Adrenal gland (tissue), 12 donors: ENCODE data around the gene LTF. TPM values are rescaled to one million over a fixed set of nuclear protein-coding genes. Genes with fewer than 3 reads are reported as not detected.

Experiments used
- DNase-seq, 7 donors: peaks; one replicate each; pipeline ENCODE4 v3.0.0-alpha.2; 2019 to 2020
- H3K27ac ChIP-seq, 5 donors: fragments of 200-600 bp; sonication (generic) in 4 of 5; 1 replicate in 3 of 5; 2 replicates in 2 of 5; pipeline versions ENCODE4 v1.5.1 to v1.8.0; 2016 to 2020; ENCODE audit warnings: mild to moderate bottlenecking in 1 of 5
- H3K27me3 ChIP-seq: fragments of 200-600 bp; 2 replicates; pipeline ENCODE4 v1.8.0; 2021
- H3K36me3 ChIP-seq, 2 donors: fragments of 200-600 bp; replicated peaks in 1 of 2; 1 replicate in 1 of 2; 2 replicates in 1 of 2; pipeline versions ENCODE4 v1.5.1 to v1.8.0; 2018 to 2022
- H3K4me1 ChIP-seq, 2 donors: fragments of 200-600 bp; replicated peaks in 1 of 2; 1 replicate in 1 of 2; 2 replicates in 1 of 2; pipeline versions ENCODE4 v1.5.1 to v1.8.0; 2018 to 2021
- H3K4me3 ChIP-seq, 4 donors: fragments of 200-600 bp; sonication (generic) in 3 of 4; one replicate each; pipeline ENCODE4 v1.5.1; 2016 to 2018
- H3K9me3 ChIP-seq, 3 donors: fragments of 200-600 bp; sonication (generic) in 1 of 3; replicated peaks in 1 of 3; 1 replicate in 2 of 3; 2 replicates in 1 of 3; pipeline versions ENCODE4 v1.5.1 to v1.8.0; 2016 to 2021
- POLR2A ChIP-seq, 2 donors: fragments of 450-650 bp; IDR thresholded peaks; one replicate each; pipeline ENCODE4 v1.6.1; 2017; ENCODE audit warnings: antibody characterized with exemption in 2 of 2, mild to moderate bottlenecking in 2 of 2, moderate library complexity in 1 of 2
- WGBS, 4 donors: extraction: QIAGEN DNeasy Blood & Tissue Kit in 2 of 4; methylation state at CpG; one replicate each; pipeline versions ENCODE4 v1.1.5 to v1.1.7; 2013 to 2017; 5-methylcytosine and 5-hydroxymethylcytosine counted together
- intact Hi-C, 2 donors: fragments of 100-400 bp; cut with DNase I; formaldehyde crosslinking; loops; one replicate each; pipeline versions ENCODE4 v1.14.1 to v1.15.0; 2022 to 2023
- polyA plus RNA-seq, 3 donors: library from polyadenylated mRNA; stranded (reverse); fragments of 200-250 nt in 2 of 3; fragments of 350-450 nt in 1 of 3; fragmentation: Illumina TruSeq in 1 of 3; extraction: RNeasy Lipid Tissue Mini Kit (QIAGEN cat#74804) in 1 of 3; gene quantifications; one replicate each; pipeline ENCODE4 v1.2.3, GENCODE V29; 2013 to 2014
- total RNA-seq, 9 donors: library from RNA; depleted of rRNA in 4 of 9; stranded (reverse); fragments of >200 nt in 4 of 9; fragments of 120-200 nt in 1 of 9; fragmentation: NEBNext Ultra II Directional in 1 of 9; extraction: Animal tissue kit (Norgen Biotek cat#: 25700) in 1 of 9; gene quantifications; one replicate each; pipeline versions ENCODE4 v1.1.0 to v1.2.4, GENCODE V29; 2013 to 2023
- TF ChIP-seq, protein P1 (sequence below), 6 experiments: fragments of 450-650 bp in 4 of 6; fragments of 200-600 bp in 2 of 6; sonication (generic) in 1 of 6; IDR thresholded peaks; 1 replicate in 5 of 6; 2 replicates in 1 of 6; pipeline versions ENCODE4 v1.5.1 to v1.8.0; 2016 to 2021; ENCODE audit warnings: antibody characterized with exemption in 6 of 6, mild to moderate bottlenecking in 2 of 6, moderate library complexity in 1 of 6
- donor health status: healthy with polysubstance abuse.
- donor health status: Bipolar disorder and iron deficiency.
- donor health status: DM: yes; HTN: yes; CAD: no.
- donor health status: DM: no; HTN: no; CAD: no.
- donor health status: DM: no; HTN: no; CAD: no.
- donor health status: DM: yes; HTN: yes; CAD: no.

Gene LTF
- total and polyA plus RNA-seq, 12 donors = 0.50 to 3.7 (median 1.6) TPM

DNA sequence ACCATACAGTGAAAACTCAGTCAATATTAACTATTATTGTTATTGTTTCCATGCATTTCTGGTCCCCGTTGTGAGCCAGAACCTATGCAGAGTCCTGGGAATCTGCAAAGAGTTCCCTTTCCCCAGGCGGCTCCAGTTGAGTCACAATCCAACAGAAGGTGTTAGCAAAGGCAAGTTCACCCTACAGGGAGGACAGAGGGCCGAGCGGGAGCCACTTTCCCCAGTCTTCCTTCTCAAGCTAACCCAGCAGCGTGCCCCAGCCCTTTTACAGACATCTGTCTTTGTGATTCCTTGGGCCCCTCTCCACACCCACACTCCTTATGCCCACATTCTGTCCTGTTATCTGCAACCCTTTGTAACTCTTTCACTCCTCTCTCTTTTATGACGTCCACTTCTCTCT lies 13.1 kb upstream of the LTF start:
- WGBS, 4 donors = 78 to 89% (median 81%) methylated on average over 6 of the region's 6 CpGs
- Histone ChIP-seq H3K9me3 (no peaks in the 10 kb centered on the region), H3K27me3 (peaks cover 9% of the 10 kb centered on the region), H3K4me3 (no peak overlapping the region), H3K36me3 (no peaks in the 10 kb centered on the region), H3K4me1 (no peaks in the 10 kb centered on the region), H3K27ac (no peak overlapping the region)
- intact Hi-C loops = no loop called here
- TF ChIP-seq, protein P1, sequence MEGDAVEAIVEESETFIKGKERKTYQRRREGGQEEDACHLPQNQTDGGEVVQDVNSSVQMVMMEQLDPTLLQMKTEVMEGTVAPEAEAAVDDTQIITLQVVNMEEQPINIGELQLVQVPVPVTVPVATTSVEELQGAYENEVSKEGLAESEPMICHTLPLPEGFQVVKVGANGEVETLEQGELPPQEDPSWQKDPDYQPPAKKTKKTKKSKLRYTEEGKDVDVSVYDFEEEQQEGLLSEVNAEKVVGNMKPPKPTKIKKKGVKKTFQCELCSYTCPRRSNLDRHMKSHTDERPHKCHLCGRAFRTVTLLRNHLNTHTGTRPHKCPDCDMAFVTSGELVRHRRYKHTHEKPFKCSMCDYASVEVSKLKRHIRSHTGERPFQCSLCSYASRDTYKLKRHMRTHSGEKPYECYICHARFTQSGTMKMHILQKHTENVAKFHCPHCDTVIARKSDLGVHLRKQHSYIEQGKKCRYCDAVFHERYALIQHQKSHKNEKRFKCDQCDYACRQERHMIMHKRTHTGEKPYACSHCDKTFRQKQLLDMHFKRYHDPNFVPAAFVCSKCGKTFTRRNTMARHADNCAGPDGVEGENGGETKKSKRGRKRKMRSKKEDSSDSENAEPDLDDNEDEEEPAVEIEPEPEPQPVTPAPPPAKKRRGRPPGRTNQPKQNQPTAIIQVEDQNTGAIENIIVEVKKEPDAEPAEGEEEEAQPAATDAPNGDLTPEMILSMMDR (IDR thresholded peaks at IDR 0.05) = no peak
- TF ChIP-seq POLR2A (IDR thresholded peaks at IDR 0.05) = no peak
- no peak for DNase-seq

DNA sequence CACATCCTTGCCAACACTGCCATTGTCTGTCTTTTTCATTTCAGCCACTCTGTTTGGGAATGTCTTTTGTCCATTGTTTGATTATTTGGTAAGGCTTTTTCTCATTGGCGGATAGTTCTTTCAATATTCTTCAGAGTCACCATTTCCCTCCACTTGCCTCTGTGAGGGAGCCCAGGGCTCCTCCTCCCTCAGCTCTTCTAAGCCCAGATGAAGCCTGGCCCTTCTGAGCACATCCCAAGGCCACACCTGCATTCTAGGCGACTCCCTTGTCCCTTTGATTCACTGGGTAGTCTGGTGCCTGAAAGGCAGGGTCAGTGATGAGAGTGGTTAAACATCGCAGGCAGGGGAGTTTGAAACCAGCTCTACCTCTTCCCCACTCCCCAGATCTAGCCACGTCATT lies 12.4 kb upstream of the LTF start:
- H3K36me3 ChIP-seq = no peaks in the 10 kb centered on the region
- intact Hi-C loops = no loop called here
- peaks cover 9% of the 10 kb centered on the region for H3K27me3 ChIP-seq
- H3K4me3 ChIP-seq = no peak overlapping the region
- no peak overlapping the region for H3K27ac ChIP-seq
- TF ChIP-seq POLR2A (IDR thresholded peaks at IDR 0.05) = no peak
- TF ChIP-seq, protein P1 (IDR thresholded peaks at IDR 0.05) = no peak
- no peak for DNase-seq
- 66 to 78% (median 71%) methylated on average over 4 of the region's 4 CpGs for WGBS, 4 donors
- no peaks in the 10 kb centered on the region for H3K9me3 ChIP-seq
- H3K4me1 ChIP-seq = no peaks in the 10 kb centered on the region

DNA sequence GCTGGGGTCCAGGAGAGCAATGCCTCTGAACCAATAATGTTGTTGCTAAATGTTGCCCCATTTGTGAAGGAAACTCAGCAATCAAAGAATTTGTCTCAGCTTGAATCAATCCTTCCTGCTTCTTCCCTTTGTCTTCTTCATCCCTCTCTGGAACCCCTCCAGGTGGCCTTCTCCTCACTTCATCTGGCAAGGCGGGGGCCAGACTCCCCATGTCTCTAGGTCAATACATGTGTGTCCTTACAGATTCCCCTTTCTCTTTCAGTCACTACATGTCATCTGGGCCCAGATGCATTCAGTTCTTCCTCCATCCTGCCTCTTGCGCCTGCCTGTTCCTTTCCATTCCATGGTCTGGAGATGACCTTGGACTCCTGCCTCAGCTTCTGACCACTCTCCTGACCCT lies 8.0 kb upstream of the LTF start:
- no peaks in the 10 kb centered on the region for H3K4me1 ChIP-seq
- WGBS, 4 donors = 81 to 88% (median 84%) methylated on average over 2 of the region's 2 CpGs
- H3K9me3 ChIP-seq = no peaks in the 10 kb centered on the region
- H3K27ac ChIP-seq = no peak overlapping the region
- DNase-seq = peak in 1 of 7 donors; percentile 3
- no peaks in the 10 kb centered on the region for H3K36me3 ChIP-seq
- no peak for TF ChIP-seq POLR2A (IDR thresholded peaks at IDR 0.05)
- TF ChIP-seq, protein P1 (IDR thresholded peaks at IDR 0.05) = no peak
- H3K4me3 ChIP-seq = no peak overlapping the region
- peaks cover 5% of the 10 kb centered on the region for H3K27me3 ChIP-seq
- intact Hi-C loops = no loop called here

GRCh38 chr3:46471371-46471914 lies 6.7 kb upstream of the LTF start:
- WGBS, 4 donors = 94 to 100% (median 95%) methylated on average over 1 to 5 of the region's 5 CpGs
- peak in 1 of 7 donors; percentile 5 for DNase-seq
- TF ChIP-seq, protein P1 (IDR thresholded peaks at IDR 0.05) = no peak
- no peak for TF ChIP-seq POLR2A (IDR thresholded peaks at IDR 0.05)
- Histone ChIP-seq H3K27ac (no peak overlapping the region), H3K27me3 (peaks cover 5% of the 10 kb centered on the region), H3K4me1 (no peaks in the 10 kb centered on the region), H3K36me3 (no peaks in the 10 kb centered on the region), H3K9me3 (no peaks in the 10 kb centered on the region), H3K4me3 (no peak overlapping the region)
- intact Hi-C loops = no loop called here
